ENCODE results near the gene CCDC183.
"Not testable (repeated sequence)": the region's sequence is repeated elsewhere in the genome, so short reads cannot be mapped to it uniquely, and the experiment has no call there.

CCDC183 gene

GRCh38 chr9:136803009-136803550, 6.9 kb downstream of the CCDC183 start:
- DNase-seq = not testable (repeated sequence)

GRCh38 chr9:136803551-136804508, 7.7 kb downstream of the CCDC183 start:
- no peak for DNase-seq

- no peak for DNase-seq
Measured at GRCh38 chr9:136804509-136805206, 8.5 kb downstream of the CCDC183 start.

- DNase-seq = no peak
Measured at GRCh38 chr9:136805207-136805740, 9.1 kb downstream of the CCDC183 start.

- DNase-seq = no peak
Measured at GRCh38 chr9:136806067-136806466, 9.9 kb downstream of the CCDC183 start.

- DNase-seq = no peak
Measured at GRCh38 chr9:136806631-136807201, 10.6 kb downstream of the CCDC183 start.

GRCh38 chr9:136807281-136808074, 11.3 kb downstream of the CCDC183 start, which contains the start of gene RABL6:
Gene RABL6, plus strand, starts transcription at chr9:136807948. Its CDS starts 249 bp downstream, at chr9:136808197.
- peak; percentile 70 for DNase-seq

- no peak for DNase-seq
Measured at GRCh38 chr9:136808075-136808805, 12.1 kb downstream of the CCDC183 start.

GRCh38 chr9:136808806-136809158, 12.6 kb downstream of the CCDC183 start:
- DNase-seq = no peak

GRCh38 chr9:136814725-136815421, 18.7 kb downstream of the CCDC183 start:
- DNase-seq = no peak

GRCh38 chr9:136815422-136815782, 19.3 kb downstream of the CCDC183 start:
- DNase-seq = no peak

- no peak for DNase-seq
Measured at GRCh38 chr9:136820971-136821825, 25.1 kb downstream of the CCDC183 start.

- DNase-seq = no peak
Measured at GRCh38 chr9:136821826-136822544, 25.8 kb downstream of the CCDC183 start.

GRCh38 chr9:136823136-136824046, 27.3 kb downstream of the CCDC183 start:
- DNase-seq = no peak

GRCh38 chr9:136824496-136825225, 28.5 kb downstream of the CCDC183 start:
- no peak for DNase-seq

- no peak for DNase-seq
Measured at GRCh38 chr9:136825295-136826187, 29.4 kb downstream of the CCDC183 start.
